ENCODE measurements around the gene RAB5B.

RAB5B gene, protein sequence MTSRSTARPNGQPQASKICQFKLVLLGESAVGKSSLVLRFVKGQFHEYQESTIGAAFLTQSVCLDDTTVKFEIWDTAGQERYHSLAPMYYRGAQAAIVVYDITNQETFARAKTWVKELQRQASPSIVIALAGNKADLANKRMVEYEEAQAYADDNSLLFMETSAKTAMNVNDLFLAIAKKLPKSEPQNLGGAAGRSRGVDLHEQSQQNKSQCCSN

DNA sequence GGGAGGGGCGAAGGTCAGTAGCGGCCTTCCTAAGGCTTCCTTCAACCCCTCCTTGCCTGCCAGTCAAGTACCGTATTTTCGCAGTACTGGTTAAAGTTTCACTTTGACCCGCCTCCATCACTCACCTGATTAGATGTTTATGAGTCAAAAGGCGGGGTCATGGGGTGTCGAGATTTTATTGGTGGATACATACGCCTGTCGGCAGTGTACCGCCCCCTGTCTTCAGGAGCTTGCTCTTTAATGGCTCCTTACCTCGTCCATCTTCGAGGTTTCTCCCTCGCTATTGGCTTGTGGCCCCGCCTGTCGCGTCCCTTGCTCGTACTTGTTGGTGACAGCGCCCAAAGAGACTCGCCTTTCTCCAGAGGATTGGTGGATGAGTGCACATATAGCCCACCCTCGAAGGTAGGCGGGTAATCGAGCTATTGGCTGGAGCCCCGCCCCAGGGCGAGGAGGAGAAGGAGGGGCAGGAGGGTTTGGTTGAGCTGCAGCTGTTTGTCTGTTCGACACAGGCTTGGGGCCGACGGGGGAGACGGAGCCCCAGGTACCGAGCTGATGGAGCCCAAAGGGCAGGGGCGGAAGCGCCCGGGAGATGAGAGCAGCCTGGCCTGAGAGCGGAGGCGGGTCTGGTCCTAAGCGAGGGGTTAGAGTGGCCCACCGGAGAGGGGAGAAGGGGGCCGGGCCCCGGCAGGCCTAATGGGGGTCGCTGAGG lies at the start of gene RAB5B:
Gene RAB5B (plus strand): TSS at position 480 of the 709 bp plus-strand sequence. CDS start 12,883 bp downstream, outside the sequence.
- peak; percentile 100 for DNase-seq

DNA sequence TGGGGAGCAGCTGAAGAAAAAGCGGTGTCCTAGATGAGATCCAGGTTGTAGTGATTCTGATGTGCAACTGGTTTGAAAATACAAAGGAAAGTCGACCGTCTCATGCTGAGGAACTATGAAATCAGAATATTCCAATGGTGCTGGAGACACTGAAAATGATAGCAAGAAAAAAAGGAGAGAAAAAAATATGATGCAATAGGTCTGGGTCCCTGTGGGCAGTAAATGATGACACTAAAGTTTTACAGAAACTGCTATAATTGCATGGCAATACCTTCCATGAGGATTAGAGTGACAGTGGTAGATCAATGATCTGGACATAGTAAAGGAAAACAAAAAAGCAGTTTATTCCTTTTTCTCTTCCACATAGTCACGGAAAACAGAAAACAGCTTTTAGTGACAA lies 48.5 kb upstream of the RAB5B start:
- DNase-seq, result no peak

DNA sequence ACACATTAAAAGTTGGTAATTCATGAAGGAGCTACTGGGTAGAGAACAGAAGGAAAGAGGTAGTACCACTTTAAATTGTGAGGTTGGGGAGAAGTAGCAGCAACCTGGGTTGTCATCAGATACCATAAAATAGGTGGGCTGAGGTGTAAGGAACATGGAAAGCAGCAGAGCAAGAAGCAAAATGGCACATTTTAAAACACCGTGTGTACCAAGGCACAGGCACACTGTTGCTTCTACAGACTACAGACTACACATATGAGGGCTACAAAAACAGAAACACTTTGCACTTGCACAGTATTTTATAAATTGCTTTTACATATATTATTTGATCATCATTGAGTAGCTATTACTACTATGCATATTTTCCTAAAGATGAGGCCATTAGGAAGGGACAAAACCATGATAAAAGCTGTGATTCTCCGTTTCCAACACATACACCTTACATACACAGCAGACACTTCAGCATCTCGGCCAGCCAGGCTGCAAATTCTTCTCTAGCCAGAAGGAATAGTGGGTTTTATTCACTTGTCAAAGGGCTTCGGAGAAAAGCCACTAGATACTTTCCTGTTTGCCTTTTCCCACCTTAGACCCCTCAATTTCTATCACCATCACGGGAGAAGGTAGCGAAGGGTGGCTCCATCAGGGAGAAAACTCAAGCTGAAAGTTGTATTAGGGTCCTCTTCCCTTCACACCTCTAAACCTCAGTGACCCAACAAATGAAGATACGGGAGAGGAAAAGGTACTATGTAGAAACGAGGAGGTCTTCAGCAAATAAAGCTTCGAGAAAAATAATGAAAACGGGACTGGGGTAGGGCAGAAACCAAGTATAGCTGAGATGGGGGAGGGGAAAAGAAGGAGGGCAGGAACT lies 47.8 kb upstream of the RAB5B start:
- DNase-seq, result no peak

DNA sequence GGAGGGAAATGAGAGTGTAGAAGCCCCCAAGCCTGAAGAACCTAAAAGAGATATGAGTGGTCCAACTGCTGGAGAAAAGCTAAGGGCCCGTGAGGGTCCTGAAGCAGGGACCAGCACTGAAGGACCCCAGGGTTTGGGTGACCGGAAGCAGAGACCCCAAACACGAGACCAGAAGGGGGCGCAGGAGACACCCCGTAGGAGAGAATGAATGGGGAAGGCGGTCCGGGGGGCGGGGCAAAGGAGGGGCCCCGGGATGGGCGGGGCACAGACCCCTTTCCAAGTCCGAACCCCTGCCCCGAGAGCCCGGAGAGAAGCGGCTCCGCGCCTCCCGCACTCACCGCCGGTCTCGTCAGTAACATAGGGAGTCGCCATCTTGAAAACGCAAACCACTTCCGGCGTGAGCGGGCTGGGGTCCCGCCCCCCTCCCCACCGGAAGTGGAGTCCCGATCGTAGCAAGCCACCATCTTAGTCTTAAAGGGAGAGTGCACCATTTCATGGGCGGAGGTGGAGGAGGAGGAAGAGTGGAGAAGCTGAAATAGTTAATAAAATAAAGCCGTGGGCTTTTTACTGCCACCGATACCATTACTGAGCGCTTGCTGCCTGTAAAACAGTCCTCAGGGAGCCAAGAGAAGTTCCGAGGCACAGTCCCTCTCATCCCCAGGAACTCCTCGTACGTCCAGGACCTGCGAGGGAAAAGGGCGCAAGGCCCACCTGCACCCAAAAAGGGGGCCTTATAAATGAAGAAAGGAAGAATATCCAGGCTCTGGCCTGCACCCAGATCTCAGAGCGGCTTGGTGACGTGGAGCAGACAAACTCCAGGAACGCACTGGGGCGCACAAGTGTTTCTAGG lies 46.9 kb upstream of the RAB5B start:
- peak; percentile 95 for DNase-seq

DNA sequence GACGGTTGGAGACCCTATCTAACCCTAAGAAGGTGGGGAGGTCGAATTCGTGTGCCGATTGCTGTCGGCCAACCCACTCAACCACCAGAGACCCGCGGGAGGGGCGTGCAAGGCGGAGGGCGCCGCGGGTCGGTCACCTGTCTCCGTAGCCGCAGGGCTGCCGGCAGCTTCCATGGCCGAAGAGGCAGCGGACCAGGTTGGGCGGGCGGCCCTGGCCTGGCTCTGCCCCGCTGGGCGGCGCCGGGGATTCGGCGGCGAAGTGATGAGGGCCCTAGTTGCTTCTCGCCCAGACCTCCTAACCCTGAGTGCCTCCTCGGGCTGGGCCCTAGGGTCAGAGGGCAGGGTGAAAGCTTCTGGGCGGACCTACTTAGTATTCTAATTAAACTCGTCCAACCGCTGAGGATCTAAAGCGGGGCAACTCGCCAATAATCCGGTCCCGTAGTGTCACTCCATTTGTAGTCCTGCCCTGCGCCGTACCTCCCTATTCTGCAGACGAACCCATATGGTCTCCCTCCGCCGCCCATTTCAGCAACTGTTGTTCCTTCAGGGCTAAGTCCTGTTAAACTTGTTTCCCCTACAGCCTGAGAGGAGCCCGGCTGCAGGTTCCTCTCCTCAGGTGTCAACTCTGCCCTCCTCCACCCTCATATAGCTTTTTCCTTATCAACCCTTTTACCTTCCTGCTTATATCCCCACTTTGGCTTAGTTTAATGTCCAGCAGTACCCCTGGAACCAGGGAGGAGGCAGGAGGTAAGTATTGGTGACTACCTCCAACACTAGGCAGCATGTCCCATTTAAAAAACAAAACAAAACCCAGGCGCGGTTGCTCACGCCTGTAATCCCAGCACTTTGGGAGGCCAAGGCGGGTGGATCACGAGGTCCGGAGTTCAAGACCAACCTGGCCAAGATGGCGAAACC lies 46.0 kb upstream of the RAB5B start, which contains the start of gene PYM1:
Gene PYM1 (minus strand): TSS at position 307 of the 915 bp plus-strand sequence. CDS start 133 bp downstream, at position 174.
- DNase-seq, result peak; percentile 81

DNA sequence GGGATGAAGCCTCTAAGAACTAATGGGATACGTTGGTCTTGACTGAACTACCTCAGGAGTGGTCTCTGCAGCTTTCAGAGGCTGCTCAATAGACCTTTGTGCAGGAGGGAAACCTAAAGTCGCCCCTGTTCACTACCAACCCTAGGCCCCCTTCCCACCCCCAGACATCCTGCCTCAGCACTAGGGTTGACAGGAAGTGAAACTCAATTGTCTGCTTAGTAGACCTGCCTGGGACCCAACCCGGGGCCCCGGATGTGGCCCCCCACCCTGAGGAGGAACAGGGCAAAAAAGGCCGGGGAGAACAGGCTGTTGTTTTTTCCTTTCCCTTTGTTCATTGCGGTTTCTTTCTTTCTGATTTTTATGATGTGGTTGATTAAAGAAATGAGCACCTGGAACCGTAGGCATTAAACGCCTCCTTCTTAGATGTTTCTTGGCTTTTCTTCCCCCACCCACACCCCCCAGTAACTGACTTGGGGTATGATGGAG lies 44.5 kb upstream of the RAB5B start:
- DNase-seq, result peak; percentile 59

DNA sequence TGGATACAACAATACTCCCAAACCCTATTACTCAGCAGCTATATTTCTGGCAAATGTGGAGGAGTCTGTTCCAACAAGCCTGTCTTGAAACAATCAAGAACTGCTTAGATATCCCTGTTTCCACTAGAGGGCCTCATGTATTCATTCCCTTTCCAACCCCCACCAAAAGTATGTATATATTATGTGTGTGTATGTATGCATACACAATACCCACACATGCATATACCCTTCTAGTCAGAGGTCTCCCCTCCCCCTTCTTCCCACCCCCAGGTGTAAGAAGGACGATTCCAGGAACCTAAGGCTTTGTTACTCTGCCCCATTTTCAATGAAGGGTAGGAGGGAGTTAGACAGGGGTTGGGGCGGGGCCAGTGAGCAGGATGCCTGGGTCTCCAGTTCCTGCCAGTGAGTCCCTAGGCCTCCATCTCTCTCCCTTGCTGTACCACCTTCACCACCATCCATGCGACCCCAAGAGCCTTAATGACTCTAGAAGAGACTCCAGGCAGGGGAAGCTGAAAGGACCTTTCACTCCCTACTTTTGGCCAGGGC lies 43.0 kb upstream of the RAB5B start, which contains the start of gene DGKA:
Gene DGKA (plus strand): TSS at position 392 of the 546 bp plus-strand sequence. CDS start 5,342 bp downstream, outside the sequence.
- peak; percentile 49 for DNase-seq

DNA sequence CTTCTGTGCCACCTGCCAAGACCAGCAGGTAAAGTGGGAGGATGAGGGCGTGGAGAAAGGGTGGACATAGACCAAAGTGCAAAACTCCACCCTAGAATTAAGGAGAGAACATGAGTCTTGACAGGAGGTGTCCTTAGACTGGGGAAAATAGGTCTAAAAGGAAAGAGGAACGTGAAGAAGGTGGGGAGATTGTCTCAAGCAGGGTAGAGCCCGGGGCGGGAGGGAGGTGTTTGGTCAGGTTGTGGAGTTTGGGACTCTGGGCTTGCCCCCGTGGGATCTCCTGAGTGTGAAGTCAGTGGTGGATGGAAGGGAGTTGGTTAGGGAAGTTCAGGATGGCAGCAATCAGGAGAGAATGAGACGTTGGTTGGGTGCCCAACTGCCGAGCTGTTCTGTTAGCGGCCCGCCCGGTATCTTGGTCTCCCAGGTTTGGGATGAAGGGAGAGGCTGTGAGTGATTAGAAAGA lies 42.5 kb upstream of the RAB5B start:
- DNase-seq, result peak; percentile 51

DNA sequence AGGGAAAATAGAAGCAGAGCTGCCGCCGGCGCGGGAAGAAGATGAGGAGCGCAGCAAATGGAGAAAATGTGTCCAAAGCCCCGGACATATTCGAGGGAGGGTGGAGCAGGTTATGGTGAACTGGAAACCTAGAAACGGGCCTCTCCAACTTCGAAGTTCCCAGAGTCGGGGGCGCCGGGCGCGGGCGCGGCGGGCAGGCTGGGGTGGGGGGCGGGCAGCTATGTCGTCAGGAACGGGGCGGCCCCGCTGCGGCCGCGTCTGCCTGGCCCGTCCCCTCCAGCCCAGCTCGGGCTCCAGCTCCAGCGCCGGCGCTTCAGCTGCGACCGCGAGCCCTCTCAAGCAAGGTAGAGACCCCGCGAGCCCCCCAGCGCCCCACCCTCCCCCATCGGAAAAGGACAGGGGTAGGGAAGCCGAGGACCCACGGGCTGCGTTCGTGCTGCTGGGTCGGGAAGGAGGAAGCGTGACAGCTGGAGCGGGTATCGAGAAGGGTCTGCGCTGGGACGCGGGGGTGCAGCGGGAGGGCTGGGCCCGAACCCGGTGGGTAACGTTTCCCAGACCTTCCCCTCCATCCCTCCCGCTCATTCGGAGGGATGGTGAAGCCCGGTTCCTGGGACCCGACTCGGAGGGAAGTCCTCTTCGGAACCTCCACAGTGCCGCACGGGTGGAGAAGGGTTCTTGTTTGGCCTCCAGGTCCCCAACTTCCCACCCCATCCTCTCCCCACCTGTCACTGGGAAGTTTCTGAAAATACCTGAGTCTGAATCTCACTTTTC lies 41.9 kb upstream of the RAB5B start:
- peak; percentile 82 for DNase-seq

DNA sequence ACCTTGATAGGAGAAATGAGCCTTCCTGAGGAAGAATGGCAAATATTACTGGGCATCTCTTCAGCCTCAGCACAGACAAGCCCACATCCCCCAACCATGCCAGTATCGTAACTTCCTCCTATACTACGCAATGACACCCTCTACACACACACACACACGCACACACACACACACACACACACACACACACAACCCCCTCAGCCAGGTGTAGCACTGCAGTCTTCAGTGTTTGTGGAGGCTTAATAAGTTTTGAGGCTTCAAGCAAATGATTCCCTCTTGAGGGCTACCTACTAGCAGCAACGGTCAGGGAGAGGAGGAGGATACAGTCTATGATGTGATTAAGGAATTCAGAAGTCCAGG lies 41.3 kb upstream of the RAB5B start:
- peak; percentile 48 for DNase-seq

DNA sequence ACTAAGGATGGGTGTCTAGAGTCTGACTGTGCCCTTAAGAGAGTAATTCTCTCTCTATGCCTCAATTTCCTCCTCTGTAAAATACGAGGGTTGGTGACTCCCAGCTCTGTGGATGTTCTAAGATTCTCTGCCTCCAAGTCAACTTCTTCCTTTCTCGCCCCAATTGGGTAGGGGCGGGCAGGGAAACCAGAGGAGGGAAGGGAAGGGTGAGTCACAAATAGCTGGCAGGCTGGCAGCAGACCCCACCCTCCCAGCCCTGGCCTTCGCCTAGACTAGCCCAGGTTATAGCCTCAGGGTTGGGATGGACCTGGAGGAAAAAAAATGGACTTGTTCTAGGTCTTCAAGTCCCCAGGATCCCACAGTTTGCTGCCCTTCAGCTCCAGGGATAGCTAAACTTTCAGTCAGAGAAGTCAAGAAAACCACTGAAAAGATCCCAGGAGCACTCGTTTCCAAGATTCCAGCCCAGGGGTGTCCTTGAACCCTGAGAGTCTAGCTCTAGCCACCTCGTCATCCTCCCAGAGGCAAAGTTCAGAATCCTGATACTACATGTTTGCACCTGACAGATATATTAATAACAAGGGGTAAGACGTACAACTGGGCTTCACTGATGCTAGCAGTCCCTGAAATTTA lies 40.6 kb upstream of the RAB5B start:
- DNase-seq, result peak; percentile 26

DNA sequence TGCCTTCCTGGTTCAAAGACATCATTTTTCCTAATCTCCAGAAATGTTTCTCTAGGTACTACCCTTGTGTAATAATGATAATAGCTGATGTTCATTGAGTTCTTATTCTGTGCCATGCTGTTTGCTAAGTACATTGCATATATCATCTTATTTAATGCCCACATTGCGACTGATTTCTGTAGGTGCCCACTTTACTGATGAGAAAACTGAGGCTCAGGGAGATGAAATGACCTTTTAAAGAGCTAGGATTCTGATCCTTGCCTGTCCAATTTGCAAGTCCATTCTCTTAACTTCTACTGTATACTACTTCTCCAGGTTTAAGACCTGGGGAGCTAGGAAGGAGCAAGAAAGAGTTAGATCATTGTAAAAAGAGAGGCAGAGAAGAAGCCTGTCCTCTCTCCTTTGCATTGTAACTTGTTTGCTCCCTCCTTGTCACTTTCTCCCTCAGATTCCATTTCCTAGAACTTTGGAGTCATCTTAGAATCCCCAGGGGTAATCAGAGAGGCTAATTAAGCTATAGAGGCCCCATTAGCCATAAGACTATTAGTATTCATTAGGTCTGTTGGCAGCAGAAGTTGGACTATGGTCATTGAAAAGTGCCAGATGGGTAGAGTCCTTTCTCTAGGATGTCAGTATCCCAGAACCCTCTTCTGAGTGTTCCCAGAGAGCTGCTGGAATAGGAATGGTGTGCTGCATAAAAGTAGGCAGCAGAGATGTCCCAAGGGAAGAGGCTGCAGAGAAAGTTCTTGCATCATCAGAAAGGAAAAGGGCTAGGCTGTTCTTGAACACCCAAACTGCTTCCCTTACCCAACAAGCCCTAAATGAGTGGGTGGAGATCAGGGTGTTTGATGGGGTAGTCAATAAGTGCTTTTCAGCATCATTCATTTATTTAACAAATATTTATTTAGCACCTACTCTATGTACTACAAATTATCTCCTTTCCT lies 39.8 kb upstream of the RAB5B start:
- no peak for DNase-seq

DNA sequence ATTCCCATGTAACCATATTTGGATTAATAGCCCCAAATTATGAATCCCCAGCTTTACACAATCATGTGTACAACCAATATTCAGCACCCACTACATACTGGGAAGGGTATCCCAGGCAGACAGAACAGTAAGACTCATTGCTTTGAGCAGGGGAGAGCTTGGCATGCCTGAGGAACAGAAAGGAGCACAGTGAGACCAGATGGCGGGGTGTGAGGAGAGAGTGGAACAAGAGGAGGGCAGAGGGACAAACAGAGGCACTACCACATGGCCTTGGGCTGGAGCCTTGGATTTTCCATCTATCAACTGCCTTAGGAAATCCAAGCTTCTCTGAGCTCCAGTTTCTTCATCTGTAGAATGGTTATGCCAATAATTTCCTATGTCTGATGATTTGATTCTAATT lies 39.1 kb upstream of the RAB5B start:
- no peak for DNase-seq

DNA sequence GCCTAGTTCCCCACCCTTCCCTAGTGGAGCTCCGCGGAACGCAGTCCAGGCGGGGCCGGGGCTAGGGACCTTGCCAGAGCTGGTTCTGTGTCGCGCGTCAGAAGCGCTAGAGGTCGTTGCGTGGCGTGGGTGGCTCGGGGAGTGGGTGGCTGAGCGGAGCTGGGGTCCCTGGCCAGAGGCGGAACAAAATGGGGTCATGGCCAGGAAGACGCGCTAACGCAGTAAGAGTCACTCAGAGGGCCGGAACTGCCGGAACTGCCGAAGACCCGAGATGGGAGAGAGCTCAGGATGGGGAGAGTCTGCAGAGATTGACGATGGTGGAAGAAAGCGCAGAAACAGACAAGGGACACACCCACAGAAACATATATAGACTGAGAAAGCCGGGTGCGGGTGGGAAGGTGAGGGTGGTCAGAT lies 38.1 kb upstream of the RAB5B start:
- peak; percentile 39 for DNase-seq

DNA sequence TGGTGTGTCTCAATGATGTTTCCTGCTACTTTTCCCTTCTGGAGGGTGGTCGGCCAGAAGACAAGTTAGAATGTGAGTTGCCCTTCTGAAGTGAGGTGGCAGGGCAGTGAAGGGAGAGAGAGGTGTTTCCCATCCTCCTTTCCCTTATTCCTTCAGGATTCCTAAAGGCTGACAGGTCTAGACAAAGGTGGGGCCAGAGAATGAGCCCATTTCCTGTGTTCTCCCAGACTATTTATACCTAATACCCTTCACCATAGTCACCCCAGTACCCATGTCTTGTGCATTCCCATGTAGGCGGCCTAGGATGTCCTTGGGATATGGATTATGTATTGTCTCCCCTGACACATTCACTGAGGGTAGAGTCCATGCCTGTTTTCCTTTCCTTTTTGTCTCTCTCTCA lies 35.9 kb upstream of the RAB5B start:
- DNase-seq, result no peak

DNA sequence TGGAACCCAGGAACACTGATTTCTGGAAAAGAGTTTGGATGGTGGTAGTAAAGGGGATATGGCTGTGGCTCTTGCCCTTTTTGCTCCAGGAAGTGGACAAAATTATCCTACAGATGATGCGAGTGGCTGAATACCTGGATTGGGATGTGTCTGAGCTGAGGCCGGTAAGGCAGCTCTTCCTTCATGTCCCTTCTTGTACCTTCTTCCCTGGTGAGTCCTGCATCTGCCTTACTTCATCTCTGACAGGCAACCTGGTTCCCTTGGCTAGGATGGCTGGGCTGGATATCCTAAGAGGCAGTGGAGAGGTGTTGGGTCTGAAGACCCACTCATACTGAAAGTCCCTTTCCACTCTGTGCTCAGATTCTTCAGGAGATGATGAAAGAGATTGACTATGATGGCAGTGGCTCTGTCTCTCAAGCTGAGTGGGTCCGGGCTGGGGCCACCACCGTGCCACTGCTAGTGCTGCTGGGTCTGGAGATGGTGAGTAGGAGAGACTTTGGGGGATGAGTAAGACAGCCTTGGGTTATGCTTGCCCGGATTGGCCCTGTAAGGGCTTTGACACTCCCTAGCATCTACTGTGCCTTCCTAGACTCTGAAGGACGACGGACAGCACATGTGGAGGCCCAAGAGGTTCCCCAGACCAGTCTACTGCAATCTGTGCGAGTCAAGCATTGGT lies 34.9 kb upstream of the RAB5B start:
- no peak for DNase-seq

DNA sequence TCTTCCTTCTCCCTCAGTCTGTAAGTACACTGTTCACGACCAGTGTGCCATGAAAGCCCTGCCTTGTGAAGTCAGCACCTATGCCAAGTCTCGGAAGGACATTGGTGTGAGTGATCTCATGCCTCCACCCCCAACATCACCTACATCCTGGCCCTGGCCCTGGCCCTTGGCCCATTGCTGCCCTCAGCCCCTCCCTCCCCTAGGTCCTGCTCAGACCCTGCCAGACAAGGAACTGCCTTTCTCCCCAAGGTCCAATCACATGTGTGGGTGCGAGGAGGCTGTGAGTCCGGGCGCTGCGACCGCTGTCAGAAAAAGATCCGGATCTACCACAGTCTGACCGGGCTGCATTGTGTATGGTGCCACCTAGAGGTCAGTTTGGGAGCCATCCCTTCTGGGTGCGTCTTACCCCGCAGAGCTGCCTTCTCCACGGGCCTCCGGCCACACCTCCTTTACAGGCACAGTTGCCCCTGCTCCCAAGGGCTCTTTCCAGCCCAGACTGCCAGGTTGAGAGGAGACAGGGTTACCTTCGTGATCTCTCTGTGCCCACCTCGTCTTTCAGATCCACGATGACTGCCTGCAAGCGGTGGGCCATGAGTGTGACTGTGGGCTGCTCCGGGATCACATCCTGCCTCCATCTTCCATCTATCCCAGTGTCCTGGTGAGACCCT lies 33.7 kb upstream of the RAB5B start:
- peak; percentile 90 for DNase-seq

All from femur (tissue), 1 donor.